WTC11 (cell line): ENCODE measurements around the gene CTTN. TPM values are rescaled to one million over a fixed set of nuclear protein-coding genes. Genes with fewer than 3 reads are reported as not detected.

Experiments used
- ATAC-seq: fragments of 200-7000 bp; cut with Tn5 transposase; 2 replicates; pipeline ENCODE4 v1.10.0; 2021; ENCODE audit warnings: mild to moderate bottlenecking, moderate library complexity
- CTCF ChIA-PET: fragments of 300-600 bp; sonication (Branson Sonifier 250); formaldehyde crosslinking; loops from one replicate; lab custom pipeline; 2021; ENCODE audit warnings: antibody characterized with exemption; lab: Charles Lee
- POLR2A ChIA-PET: fragments of 350-600 bp; sonication (Branson Sonifier 250); formaldehyde crosslinking; loops from one replicate; lab custom pipeline; 2021; ENCODE audit warnings: antibody characterized with exemption; lab: Charles Lee
- DNase-seq: peaks from one replicate; pipeline ENCODE4 v3.0.0; 2021; ENCODE audit warnings: low spot score
- H3K27ac Mint-ChIP-seq: 2 replicates; pipeline ENCODE4 v1.8.0; 2021; ENCODE audit warnings: mixed read lengths
- H3K27me3 Mint-ChIP-seq: 2 replicates; pipeline ENCODE4 v1.8.0; 2021; ENCODE audit warnings: low read depth, mild to moderate bottlenecking, moderate library complexity, mixed read lengths
- H3K36me3 Mint-ChIP-seq: 2 replicates; pipeline ENCODE4 v1.8.0; 2021; ENCODE audit warnings: mixed read lengths
- H3K4me1 Mint-ChIP-seq: 2 replicates; pipeline ENCODE4 v1.8.0; 2022; ENCODE audit warnings: mixed read lengths
- H3K4me3 Mint-ChIP-seq: 2 replicates; pipeline ENCODE4 v1.8.0; 2021; ENCODE audit warnings: mild to moderate bottlenecking, moderate library complexity, mixed read lengths
- H3K9me3 Mint-ChIP-seq: 2 replicates; pipeline ENCODE4 v1.8.0; 2021; ENCODE audit warnings: mixed read lengths
- CTCF ChIP-seq: fragments of 200-600 bp; IDR thresholded peaks from 2 replicates; pipeline ENCODE4 v1.8.0; 2022; ENCODE audit warnings: antibody characterized with exemption
- E2F4 ChIP-seq: sonication (generic); formaldehyde crosslinking; IDR thresholded peaks from 2 replicates; pipeline ENCODE4 v1.8.1; 2022; ENCODE audit warnings: low read depth, mild to moderate bottlenecking, moderate library complexity, missing genetic modification reagents, borderline replicate concordance
- E2F5 ChIP-seq: sonication (generic); formaldehyde crosslinking; IDR thresholded peaks from 2 replicates; pipeline ENCODE4 v1.8.1; 2022; ENCODE audit warnings: mild to moderate bottlenecking, moderate library complexity, missing genetic modification reagents
- FOXJ3 ChIP-seq: sonication (generic); formaldehyde crosslinking; IDR thresholded peaks from 2 replicates; pipeline ENCODE4 v1.9.0; 2021; ENCODE audit warnings: missing genetic modification reagents, mild to moderate bottlenecking, borderline replicate concordance
- FOXK1 ChIP-seq: sonication (generic); formaldehyde crosslinking; IDR thresholded peaks from 2 replicates; pipeline ENCODE4 v1.8.0; 2022; ENCODE audit warnings: mild to moderate bottlenecking, moderate library complexity, missing genetic modification reagents
- FOXP4 ChIP-seq: sonication (generic); formaldehyde crosslinking; IDR thresholded peaks from 2 replicates; pipeline ENCODE4 v1.8.0; 2022; ENCODE audit warnings: mild to moderate bottlenecking, missing genetic modification reagents
- HMGA2 ChIP-seq: fragments of 250-450 bp; sonication (Bioruptor Pico); IDR thresholded peaks from 2 replicates; pipeline ENCODE4 v1.4.0; 2021; ENCODE audit warnings: mild to moderate bottlenecking, moderate library complexity
- HMGXB4 ChIP-seq: sonication (generic); formaldehyde crosslinking; IDR thresholded peaks from 2 replicates; pipeline ENCODE4 v1.8.1; 2023; ENCODE audit warnings: mild to moderate bottlenecking, moderate library complexity, missing genetic modification reagents
- IRF2 ChIP-seq: sonication (generic); formaldehyde crosslinking; IDR thresholded peaks from 2 replicates; pipeline ENCODE4 v1.8.0; 2022; ENCODE audit warnings: low read depth, missing genetic modification reagents, borderline replicate concordance
- MAX ChIP-seq: sonication (generic); formaldehyde crosslinking; IDR thresholded peaks from 2 replicates; pipeline ENCODE4 v1.8.0; 2022; ENCODE audit warnings: mild to moderate bottlenecking, missing genetic modification reagents
- MLX ChIP-seq: sonication (generic); formaldehyde crosslinking; IDR thresholded peaks from 2 replicates; pipeline ENCODE4 v1.8.1; 2023; ENCODE audit warnings: mild to moderate bottlenecking, missing genetic modification reagents, moderate library complexity
- OVOL2 ChIP-seq: fragments of 250-450 bp; sonication (Bioruptor Pico); IDR thresholded peaks from 2 replicates; pipeline ENCODE4 v1.9.0; 2021; ENCODE audit warnings: mild to moderate bottlenecking, borderline replicate concordance
- SMAD3 ChIP-seq: sonication (generic); formaldehyde crosslinking; IDR thresholded peaks from 2 replicates; pipeline ENCODE4 v1.8.0; 2022; ENCODE audit warnings: missing genetic modification reagents, mild to moderate bottlenecking, borderline replicate concordance
- SMAD4 ChIP-seq: sonication (generic); formaldehyde crosslinking; IDR thresholded peaks from 2 replicates; pipeline ENCODE4 v1.8.0; 2022; ENCODE audit warnings: mild to moderate bottlenecking, missing genetic modification reagents
- TCF7 ChIP-seq: sonication (generic); formaldehyde crosslinking; IDR thresholded peaks from 2 replicates; pipeline ENCODE4 v1.8.0; 2022; ENCODE audit warnings: mild to moderate bottlenecking, low read depth, missing genetic modification reagents, moderate library complexity
- ZBTB43 ChIP-seq: sonication (generic); formaldehyde crosslinking; IDR thresholded peaks from 2 replicates; pipeline ENCODE4 v1.8.1; 2023; ENCODE audit warnings: mild to moderate bottlenecking, missing genetic modification reagents
- ZNF138 ChIP-seq: sonication (generic); formaldehyde crosslinking; conservative IDR thresholded peaks from 2 replicates; pipeline ENCODE4 v1.8.1; 2022; ENCODE audit warnings: mild to moderate bottlenecking, moderate library complexity, missing genetic modification reagents
- ZNF219 ChIP-seq: sonication (generic); formaldehyde crosslinking; IDR thresholded peaks from 2 replicates; pipeline ENCODE4 v1.8.0; 2023; ENCODE audit warnings: missing genetic modification reagents, mild to moderate bottlenecking, borderline replicate concordance
- total RNA-seq: library from RNA; stranded (reverse); gene quantifications from 3 replicates; pipeline ENCODE4 v1.2.3, GENCODE V29; 2021

The CTTN gene
- total RNA-seq, 1 experiment from 2014 or later: 281 TPM

GRCh38 chr11:70351646-70352045 is 46.7 kb upstream of the CTTN start:
- ATAC-seq: no peak
- POLR2A ChIA-PET: no interaction called here
- DNase-seq: no peak
- H3K27me3 Mint-ChIP-seq: no peaks in the 10 kb centered on the region
- H3K9me3 Mint-ChIP-seq: no peaks in the 10 kb centered on the region
- CTCF ChIA-PET: no interaction called here
- peaks cover 63% of the 10 kb centered on the region for H3K36me3 Mint-ChIP-seq
- H3K27ac Mint-ChIP-seq: peak overlapping the region; percentile 33; the same call in 1 of the 2 replicates
- no peak overlapping the region for H3K4me3 Mint-ChIP-seq
- 0 out of 2 replicates have a peak, but pooled peaks cover 2% of the 10 kb centered on the region for H3K4me1 Mint-ChIP-seq
- TF ChIP-seq ZBTB43 (CRISPR knock-in tag): no peak
- TF ChIP-seq E2F5 (CRISPR knock-in tag): no peak
- no peak for TF ChIP-seq ZNF219 (CRISPR knock-in tag)
- TF ChIP-seq, all 79 proteins: peak for 0

- CTCF ChIA-PET: interaction anchor here (0.8 kb wide), 1 partner anchor 177 kb away, joined by 3 read pairs; no protein-coding TSS in a partner anchor
Measured at GRCh38 chr11:70352100-70352499, 46.2 kb upstream of the CTTN start.

GRCh38 chr11:70352601-70353000 is 45.7 kb upstream of the CTTN start:
- peak overlapping the region; percentile 33; the same call in 1 of the 2 replicates for H3K27ac Mint-ChIP-seq
- ATAC-seq: no peak
- TF ChIP-seq CTCF (no peak), SMAD4 (no peak), IRF2 (CRISPR knock-in tag) (no peak), ZNF138 (CRISPR knock-in tag) (no peak), MLX (no peak), MAX (CRISPR knock-in tag) (no peak), SMAD3 (CRISPR knock-in tag) (no peak), HMGXB4 (CRISPR knock-in tag) (no peak), HMGA2 (CRISPR knock-in tag) (no peak)

More at GRCh38 chr11:70352100-70352499, 46.2 kb upstream of the CTTN start:
- no peaks in the 10 kb centered on the region for H3K27me3 Mint-ChIP-seq
- DNase-seq: no peak
- TF ChIP-seq TCF7 (CRISPR knock-in tag): no peak
- no peak for TF ChIP-seq IRF2 (CRISPR knock-in tag)
- TF ChIP-seq ZNF138 (CRISPR knock-in tag): no peak
- TF ChIP-seq OVOL2 (CRISPR knock-in tag): no peak
- no peak for TF ChIP-seq FOXP4
- TF ChIP-seq E2F4 (CRISPR knock-in tag): no peak
- TF ChIP-seq FOXJ3 (CRISPR knock-in tag): no peak
- TF ChIP-seq FOXK1 (CRISPR knock-in tag): no peak
- POLR2A ChIA-PET: no interaction called here
- no peak for ATAC-seq
- 0 out of 2 replicates have a peak, but pooled peaks cover 2% of the 10 kb centered on the region for H3K4me1 Mint-ChIP-seq
- H3K4me3 Mint-ChIP-seq: no peak overlapping the region
- peaks cover 65% of the 10 kb centered on the region for H3K36me3 Mint-ChIP-seq
- H3K9me3 Mint-ChIP-seq: no peaks in the 10 kb centered on the region
- H3K27ac Mint-ChIP-seq: peak overlapping the region; percentile 33

More at GRCh38 chr11:70352601-70353000, 45.7 kb upstream of the CTTN start:
- no peaks in the 10 kb centered on the region for H3K9me3 Mint-ChIP-seq
- ChIA-PET CTCF (interaction anchor here (0.8 kb wide), 1 partner anchor 177 kb away, joined by 3 read pairs; no protein-coding TSS in a partner anchor), POLR2A (no interaction called here)
- no peak for DNase-seq
- 0 out of 2 replicates have a peak, but pooled peaks cover 2% of the 10 kb centered on the region for H3K4me1 Mint-ChIP-seq
- H3K4me3 Mint-ChIP-seq: no peak overlapping the region
- H3K36me3 Mint-ChIP-seq: peaks cover 65% of the 10 kb centered on the region
- H3K27me3 Mint-ChIP-seq: no peaks in the 10 kb centered on the region
